ENCODE data around the gene GRID2.

GRID2 gene

DNA sequence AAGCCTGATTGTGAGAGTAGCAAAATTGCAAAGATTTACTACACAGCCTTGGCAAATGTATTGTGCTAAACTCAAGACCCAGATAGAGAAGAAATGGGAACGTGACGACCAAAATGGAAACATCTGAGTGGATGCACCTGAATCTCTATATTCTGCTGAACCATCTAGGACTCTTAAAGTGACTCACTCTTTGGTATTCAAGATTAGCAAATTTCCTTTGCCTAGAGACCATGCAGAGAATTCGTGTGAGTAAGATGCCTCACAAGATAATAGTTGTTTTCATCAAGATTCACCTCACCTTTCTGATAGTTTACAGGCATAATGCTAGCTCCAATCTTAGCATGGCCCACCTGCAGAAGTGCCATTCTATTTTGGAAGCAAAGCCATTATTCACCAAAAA is 1510.4 kb downstream of the GRID2 start:
- DNase-seq (ENCODE audit: low read depth): no peak

GRCh38 chr4:93814722-93815121 is 1511.0 kb downstream of the GRID2 start:
- no peak for DNase-seq (ENCODE audit: low read depth)

Data from iris pigment epithelial cell (primary cell).